Measurements from ENCODE around the gene PROCA1.

GRCh38 chr17:28712032-28712704, 480 bp upstream of the PROCA1 start:
- TF ChIP-seq POLR2AphosphoS5 (IDR thresholded peaks at IDR 0.05; ENCODE audit: low read depth, low read length) (no peak), POLR2A (IDR thresholded peaks at IDR 0.05; ENCODE audit: low read depth, low read length) (peak; percentile 43; the same call in 1 of the 2 replicates)
